Lower lobe of right lung (tissue), 2 donors: Measurements from ENCODE around the gene ADGRL3. TPM values are rescaled to one million over a fixed set of nuclear protein-coding genes. Genes with fewer than 3 reads are reported as not detected.

Source experiments
- ATAC-seq, 2 donors: fragments of 200-7000 bp; cut with Tn5 transposase; one replicate each; pipeline ENCODE4 v1.9.1; 2020 to 2022; ENCODE audit warnings: mild to moderate bottlenecking in 2 of 2, moderate library complexity in 2 of 2
- DNase-seq: peaks from one replicate; pipeline ENCODE4 v3.0.0-alpha.2; 2020
- H3K27ac ChIP-seq: fragments of 200-600 bp; one replicate; pipeline ENCODE4 v1.8.0; 2022
- H3K27me3 ChIP-seq: fragments of 200-600 bp; one replicate; pipeline ENCODE4 v1.8.0; 2022; ENCODE audit warnings: low read depth
- H3K36me3 ChIP-seq: fragments of 200-600 bp; one replicate; pipeline ENCODE4 v1.8.0; 2022; ENCODE audit warnings: mild to moderate bottlenecking
- H3K4me1 ChIP-seq: fragments of 200-600 bp; one replicate; pipeline ENCODE4 v1.8.0; 2022
- H3K4me3 ChIP-seq: fragments of 200-600 bp; one replicate; pipeline ENCODE4 v1.8.0; 2022; ENCODE audit warnings: mild to moderate bottlenecking
- H3K9me3 ChIP-seq: fragments of 200-600 bp; one replicate; pipeline ENCODE4 v1.8.0; 2022
- intact Hi-C: fragments of 100-400 bp; cut with DNase I; formaldehyde crosslinking; loops from one replicate; pipeline ENCODE4 v1.11.0; 2022
- total RNA-seq: library from RNA; stranded (reverse); fragmentation: NEBNext Ultra II Directional; extraction: Animal tissue kit (Norgen Biotek cat#: 25700); gene quantifications from one replicate; pipeline ENCODE4 v1.2.1, GENCODE V29; 2021
- TF ChIP-seq, protein P1 (sequence below): fragments of 200-600 bp; IDR thresholded peaks from one replicate; pipeline ENCODE4 v1.8.0; 2022; ENCODE audit warnings: antibody characterized with exemption, mild to moderate bottlenecking
- donor health status: DM: no; HTN: yes; CAD: no; lungs with severe emphysema.

The ADGRL3 gene
- total RNA-seq, 1 donor from 2014 or later = 6.0 TPM

GRCh38 chr4:61193863-61194262 is 6.3 kb upstream of the ADGRL3 start:
- DNase-seq (no peak), ATAC-seq (no peak)
- intact Hi-C loops = no loop called here
- no peak overlapping the region for H3K4me3 ChIP-seq
- TF ChIP-seq, protein P1, sequence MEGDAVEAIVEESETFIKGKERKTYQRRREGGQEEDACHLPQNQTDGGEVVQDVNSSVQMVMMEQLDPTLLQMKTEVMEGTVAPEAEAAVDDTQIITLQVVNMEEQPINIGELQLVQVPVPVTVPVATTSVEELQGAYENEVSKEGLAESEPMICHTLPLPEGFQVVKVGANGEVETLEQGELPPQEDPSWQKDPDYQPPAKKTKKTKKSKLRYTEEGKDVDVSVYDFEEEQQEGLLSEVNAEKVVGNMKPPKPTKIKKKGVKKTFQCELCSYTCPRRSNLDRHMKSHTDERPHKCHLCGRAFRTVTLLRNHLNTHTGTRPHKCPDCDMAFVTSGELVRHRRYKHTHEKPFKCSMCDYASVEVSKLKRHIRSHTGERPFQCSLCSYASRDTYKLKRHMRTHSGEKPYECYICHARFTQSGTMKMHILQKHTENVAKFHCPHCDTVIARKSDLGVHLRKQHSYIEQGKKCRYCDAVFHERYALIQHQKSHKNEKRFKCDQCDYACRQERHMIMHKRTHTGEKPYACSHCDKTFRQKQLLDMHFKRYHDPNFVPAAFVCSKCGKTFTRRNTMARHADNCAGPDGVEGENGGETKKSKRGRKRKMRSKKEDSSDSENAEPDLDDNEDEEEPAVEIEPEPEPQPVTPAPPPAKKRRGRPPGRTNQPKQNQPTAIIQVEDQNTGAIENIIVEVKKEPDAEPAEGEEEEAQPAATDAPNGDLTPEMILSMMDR = no peak
- H3K36me3 ChIP-seq = no peaks in the 10 kb centered on the region
- no peaks in the 10 kb centered on the region for H3K27me3 ChIP-seq
- no peaks in the 10 kb centered on the region for H3K9me3 ChIP-seq
- no peak overlapping the region for H3K27ac ChIP-seq
- no peaks in the 10 kb centered on the region for H3K4me1 ChIP-seq

DNA sequence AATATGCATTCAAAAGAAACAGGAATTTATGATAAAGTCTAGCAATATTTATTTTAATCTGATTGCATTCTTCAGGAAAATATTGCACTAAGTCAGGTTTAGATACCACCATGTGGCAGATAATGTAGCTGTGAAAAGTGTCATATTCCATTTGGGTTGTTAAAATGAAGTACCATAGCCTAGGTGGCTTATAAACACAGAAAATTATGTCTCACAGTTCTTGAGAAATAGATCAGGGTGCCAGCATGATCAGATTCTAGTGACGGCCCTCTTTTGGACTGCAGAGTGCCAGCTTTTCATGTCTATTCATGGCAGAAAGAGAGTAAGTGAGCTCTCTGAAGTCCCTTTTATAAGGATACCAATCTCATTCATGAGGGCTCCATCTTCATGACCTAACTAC is 5.6 kb upstream of the ADGRL3 start:
- Histone ChIP-seq H3K4me1 (no peaks in the 10 kb centered on the region), H3K9me3 (no peaks in the 10 kb centered on the region), H3K4me3 (no peak overlapping the region), H3K36me3 (no peaks in the 10 kb centered on the region), H3K27ac (no peak overlapping the region), H3K27me3 (peaks cover 6% of the 10 kb centered on the region)
- intact Hi-C loops = no loop called here
- ATAC-seq (no peak), DNase-seq (no peak)
- TF ChIP-seq, protein P1 = no peak

- Histone ChIP-seq H3K4me1 (no peaks in the 10 kb centered on the region), H3K27ac (no peak overlapping the region), H3K9me3 (no peaks in the 10 kb centered on the region), H3K4me3 (no peak overlapping the region), H3K36me3 (no peaks in the 10 kb centered on the region), H3K27me3 (peaks cover 9% of the 10 kb centered on the region)
- intact Hi-C loops = no loop called here
- DNase-seq (no peak), ATAC-seq (no peak)
- TF ChIP-seq, protein P1 = no peak
These were observed 5.0 kb upstream of the ADGRL3 start for GRCh38 chr4:61195101-61195500.

GRCh38 chr4:61198686-61199085 is 1.4 kb upstream of the ADGRL3 start:
- intact Hi-C loops = no loop called here
- DNase-seq (no peak), ATAC-seq (no peak)
- H3K36me3 ChIP-seq = no peaks in the 10 kb centered on the region
- TF ChIP-seq, protein P1 = no peak
- H3K27me3 ChIP-seq = peaks cover 39% of the 10 kb centered on the region
- H3K9me3 ChIP-seq = no peaks in the 10 kb centered on the region
- peaks cover 9% of the 10 kb centered on the region for H3K4me1 ChIP-seq
- H3K4me3 ChIP-seq = no peak overlapping the region
- no peak overlapping the region for H3K27ac ChIP-seq

DNA sequence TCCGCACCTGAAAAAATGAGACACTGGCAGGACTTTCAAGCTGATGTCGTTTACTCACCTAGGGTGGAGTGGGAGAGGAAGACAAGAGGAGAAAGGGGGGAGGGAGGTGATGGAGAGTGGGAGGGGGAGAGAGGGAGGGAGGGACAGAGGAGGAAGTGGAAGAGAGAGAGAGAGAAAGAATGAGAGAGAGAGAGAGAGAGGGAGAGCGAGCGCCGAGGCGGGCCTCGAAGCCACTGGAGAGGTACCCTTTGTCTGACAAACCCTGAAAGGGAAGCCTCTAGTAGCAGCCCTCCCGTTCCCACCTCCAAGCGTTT is 296 bp upstream of the ADGRL3 start:
- H3K27ac ChIP-seq = no peak overlapping the region
- peaks cover 9% of the 10 kb centered on the region for H3K4me1 ChIP-seq
- H3K27me3 ChIP-seq = peaks cover 39% of the 10 kb centered on the region
- H3K36me3 ChIP-seq = no peaks in the 10 kb centered on the region
- DNase-seq (no peak), ATAC-seq (no peak)
- intact Hi-C loops = no loop called here
- TF ChIP-seq, protein P1 = no peak
- H3K4me3 ChIP-seq = peak overlapping the region; percentile 58
- H3K9me3 ChIP-seq = no peaks in the 10 kb centered on the region
